ENCODE results near the gene CTXN1.
"Not testable (repeated sequence)": the region's sequence is repeated elsewhere in the genome, so short reads cannot be mapped to it uniquely, and the experiment has no call there.

Gene CTXN1

GRCh38 chr19:7944177-7944761 is 18.3 kb upstream of the CTXN1 start:
- DNase-seq, result peak; percentile 95

DNA sequence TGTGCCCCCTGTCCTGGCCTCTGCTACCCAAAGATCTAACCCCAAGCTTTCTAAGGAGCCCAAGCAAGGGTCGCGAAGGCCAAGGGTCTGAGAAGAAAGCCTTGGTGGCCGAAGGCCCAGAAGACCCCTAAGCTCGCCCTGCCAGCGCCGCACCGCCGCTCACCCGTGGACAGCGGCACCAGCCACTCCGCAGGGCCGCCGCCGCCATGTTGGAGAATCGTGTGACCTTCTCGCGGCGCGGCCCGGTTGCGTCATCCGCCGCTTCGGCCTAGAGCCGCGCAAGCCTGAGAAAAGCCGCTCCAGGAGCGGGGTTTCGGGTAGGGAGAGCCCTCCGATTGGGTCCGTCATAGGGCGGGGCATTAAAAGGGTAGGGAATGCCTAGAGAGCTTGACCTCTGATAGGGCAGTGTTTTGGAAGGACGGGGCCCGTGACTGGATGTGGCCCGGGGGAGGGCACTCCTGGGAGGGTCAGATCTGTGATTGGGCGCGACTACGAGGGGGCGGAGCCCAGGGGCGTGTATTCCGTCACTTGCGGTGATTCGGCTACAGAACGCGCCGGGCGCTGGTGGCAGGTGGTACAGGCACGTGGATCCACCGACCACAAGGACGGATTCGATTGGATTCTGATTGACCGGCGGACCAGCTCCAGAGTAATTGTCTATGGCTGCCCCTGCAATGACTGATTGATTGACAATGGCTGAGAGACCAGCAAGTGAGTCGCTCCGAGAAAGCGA is 17.7 kb upstream of the CTXN1 start, which contains the start of gene TIMM44:
TSS of gene TIMM44 (minus strand) at position 223 of the 733 bp plus-strand sequence. CDS start at position 208, 15 bp downstream.
- peak; percentile 98 for DNase-seq

GRCh38 chr19:7942981-7943443 is 17.1 kb upstream of the CTXN1 start:
- no peak for DNase-seq

DNA sequence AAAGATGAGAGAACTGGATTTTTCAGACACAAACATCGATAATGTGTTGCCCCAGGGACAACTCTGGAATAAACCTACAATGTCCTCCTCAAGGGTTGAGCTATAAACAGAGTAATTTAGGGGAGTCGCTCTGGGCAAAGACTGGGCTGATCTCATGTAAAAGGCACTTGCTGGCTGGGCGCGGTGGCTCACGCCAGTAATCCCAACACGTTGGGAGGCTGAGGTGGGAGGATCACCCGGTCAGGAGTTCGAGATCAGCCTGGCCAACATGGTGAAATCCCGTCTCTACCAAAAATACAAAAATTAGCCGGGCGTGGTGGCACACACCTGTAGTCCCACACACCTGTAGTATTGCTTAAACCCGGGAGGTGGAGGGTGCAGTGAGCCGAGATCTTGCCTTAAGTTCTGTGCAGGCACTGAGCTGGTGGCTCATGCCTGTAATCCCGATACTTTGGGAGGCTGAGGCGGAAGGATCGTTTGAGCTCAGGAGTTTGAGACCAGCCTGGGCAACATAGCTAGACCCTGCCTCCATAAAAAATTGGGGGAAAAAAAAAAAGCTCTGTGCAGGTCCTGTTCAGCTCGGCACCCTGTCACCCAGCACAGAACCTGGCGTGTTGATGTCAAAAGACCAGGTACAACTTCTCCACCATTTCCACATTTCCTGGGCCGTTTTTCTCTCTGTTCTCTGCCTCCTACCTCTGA is 16.1 kb upstream of the CTXN1 start:
- DNase-seq, result no peak

GRCh38 chr19:7940841-7941240 is 14.9 kb upstream of the CTXN1 start:
- no peak for DNase-seq

- DNase-seq, result no peak
Observed at GRCh38 chr19:7934766-7935165, 8.8 kb upstream of the CTXN1 start.

- no peak for DNase-seq
Observed at GRCh38 chr19:7933828-7934725, 8.1 kb upstream of the CTXN1 start.

GRCh38 chr19:7933411-7933810 is 7.5 kb upstream of the CTXN1 start:
- no peak for DNase-seq

- no peak for DNase-seq
Observed at GRCh38 chr19:7932930-7933300, 7.0 kb upstream of the CTXN1 start.

- no peak for DNase-seq
Observed at GRCh38 chr19:7932276-7932929, 6.5 kb upstream of the CTXN1 start.

- no peak for DNase-seq
Observed at GRCh38 chr19:7931221-7932061, 5.5 kb upstream of the CTXN1 start.

GRCh38 chr19:7930765-7931164 is 4.8 kb upstream of the CTXN1 start:
- DNase-seq, result no peak

GRCh38 chr19:7930030-7930429 is 4.1 kb upstream of the CTXN1 start:
- DNase-seq, result not testable (repeated sequence)

DNA sequence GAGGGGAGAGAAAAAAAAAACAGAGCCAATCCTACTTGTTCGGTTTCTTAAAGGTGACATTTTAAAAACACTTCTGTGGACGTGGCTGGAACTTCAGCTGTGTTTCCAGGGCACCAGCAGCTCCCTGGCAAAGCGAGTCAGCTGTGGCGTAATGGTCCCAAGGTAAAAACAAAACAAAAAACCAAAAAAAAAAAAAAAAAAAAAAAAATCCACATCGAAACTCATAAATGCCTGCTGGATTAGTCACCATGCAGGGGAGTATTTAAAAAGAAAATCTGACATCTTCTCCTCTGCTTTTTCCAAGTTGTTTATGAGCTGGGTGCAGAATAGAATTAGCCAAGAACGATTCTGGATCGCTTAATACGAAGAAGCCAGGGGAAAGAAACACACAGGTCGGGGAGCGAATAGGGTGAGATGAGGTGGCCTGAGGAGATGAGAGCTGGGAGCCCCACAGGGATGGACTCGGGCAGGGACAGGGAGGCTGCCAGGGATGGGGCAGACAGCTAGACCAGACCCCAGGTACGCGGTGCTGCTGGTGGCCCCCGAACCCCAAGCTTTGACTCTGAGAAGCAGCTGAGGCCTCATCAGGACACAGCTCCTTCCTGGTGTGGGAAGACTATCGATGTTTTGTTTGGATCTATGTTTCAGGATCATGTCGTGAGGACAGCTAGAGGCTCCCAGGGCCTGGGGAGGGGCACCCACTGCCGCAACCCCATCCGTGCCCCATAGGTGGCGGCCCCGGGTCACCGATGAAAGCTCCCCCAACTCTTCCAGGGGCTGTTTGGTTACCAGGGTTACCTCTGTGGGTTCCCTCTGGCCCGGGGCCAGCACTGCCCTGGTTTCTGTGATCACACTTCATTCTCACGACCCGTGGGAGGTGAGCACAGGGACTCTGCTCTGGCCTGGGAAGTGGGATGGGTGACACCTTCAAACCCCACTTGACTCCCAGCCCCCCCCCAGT is 3.1 kb upstream of the CTXN1 start:
- DNase-seq, result peak; percentile 6

DNA sequence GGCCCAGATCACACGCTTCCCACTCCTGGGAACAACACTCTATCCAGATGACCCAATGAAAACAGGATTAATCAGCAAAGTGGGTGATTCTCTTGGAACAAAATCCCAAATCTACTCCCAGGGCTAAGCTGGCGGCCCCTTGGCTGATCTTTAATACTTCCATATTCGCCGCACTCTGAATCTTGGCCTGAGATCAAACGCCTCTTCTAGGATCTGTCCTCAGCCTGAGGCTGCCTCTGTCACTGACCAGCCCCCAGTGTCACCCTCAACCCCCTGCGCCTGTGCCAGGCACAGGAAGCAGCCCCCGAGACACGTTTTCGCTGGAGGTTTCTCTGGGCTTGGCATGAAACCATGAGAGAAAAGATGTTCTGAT is 2.4 kb upstream of the CTXN1 start:
- DNase-seq, result no peak

- no peak for DNase-seq
Observed at GRCh38 chr19:7927605-7928333, 1.8 kb upstream of the CTXN1 start.

- no peak for DNase-seq
Observed at GRCh38 chr19:7926727-7927604, 1.0 kb upstream of the CTXN1 start.

- peak; percentile 59 for DNase-seq
Observed at GRCh38 chr19:7925171-7925851, 624 bp downstream of the CTXN1 start.

All from NCI-H1694 (cell line).